ENCODE results near the gene BRD2.

Gene BRD2

GRCh38 chr6:33030245-33030644 is 61.9 kb downstream of the BRD2 start:
- no peak for DNase-seq

Measured in C1 segment of cervical spinal cord (tissue), 14 donors.